ENCODE data around the gene ARHGEF19. TPM values are rescaled to one million over a fixed set of nuclear protein-coding genes. Genes with fewer than 3 reads are reported as not detected.

The ARHGEF19 gene
- total and polyA plus RNA-seq, 2 of the 13 experiments (the other 11 are each of a cell fraction or from before 2014, with no cell fraction given) = 1.7 to 1.8 TPM

DNA sequence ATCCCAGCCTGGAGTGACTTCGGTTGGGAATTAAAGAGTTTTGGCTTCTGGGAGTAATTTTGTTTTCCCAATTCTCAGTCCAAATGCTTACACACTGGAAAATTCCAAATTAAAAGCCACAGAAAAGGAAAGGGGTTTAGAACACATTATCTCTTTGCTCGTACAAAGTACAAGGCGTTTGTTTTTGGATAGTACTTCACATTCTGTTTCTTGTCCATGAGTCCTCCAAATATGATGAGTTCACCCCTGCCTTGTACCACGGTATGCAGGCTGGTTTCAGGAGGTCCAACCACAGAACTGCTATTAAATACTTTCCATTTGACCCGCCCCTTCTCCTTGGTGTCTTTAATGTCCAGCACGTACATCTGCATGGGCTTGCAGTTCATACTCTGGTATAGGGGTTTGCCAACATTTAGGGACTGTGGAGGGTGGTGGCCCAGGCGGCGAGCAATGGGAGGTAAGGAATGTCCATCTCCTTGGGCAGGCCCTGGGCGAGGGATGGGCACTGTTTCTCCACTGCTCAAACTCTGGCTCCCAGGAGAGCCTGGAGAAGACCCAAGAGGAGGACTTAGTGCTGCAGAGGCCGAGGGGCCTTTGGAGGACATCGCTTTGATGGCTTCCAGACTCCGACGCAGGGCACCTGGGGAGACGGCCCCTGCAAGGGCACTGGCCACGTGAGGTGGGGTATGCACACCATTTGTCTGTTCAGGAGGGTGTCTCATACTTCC lies 38.2 kb upstream of the ARHGEF19 start (continued):
- TF ChIP-seq, protein P1, sequence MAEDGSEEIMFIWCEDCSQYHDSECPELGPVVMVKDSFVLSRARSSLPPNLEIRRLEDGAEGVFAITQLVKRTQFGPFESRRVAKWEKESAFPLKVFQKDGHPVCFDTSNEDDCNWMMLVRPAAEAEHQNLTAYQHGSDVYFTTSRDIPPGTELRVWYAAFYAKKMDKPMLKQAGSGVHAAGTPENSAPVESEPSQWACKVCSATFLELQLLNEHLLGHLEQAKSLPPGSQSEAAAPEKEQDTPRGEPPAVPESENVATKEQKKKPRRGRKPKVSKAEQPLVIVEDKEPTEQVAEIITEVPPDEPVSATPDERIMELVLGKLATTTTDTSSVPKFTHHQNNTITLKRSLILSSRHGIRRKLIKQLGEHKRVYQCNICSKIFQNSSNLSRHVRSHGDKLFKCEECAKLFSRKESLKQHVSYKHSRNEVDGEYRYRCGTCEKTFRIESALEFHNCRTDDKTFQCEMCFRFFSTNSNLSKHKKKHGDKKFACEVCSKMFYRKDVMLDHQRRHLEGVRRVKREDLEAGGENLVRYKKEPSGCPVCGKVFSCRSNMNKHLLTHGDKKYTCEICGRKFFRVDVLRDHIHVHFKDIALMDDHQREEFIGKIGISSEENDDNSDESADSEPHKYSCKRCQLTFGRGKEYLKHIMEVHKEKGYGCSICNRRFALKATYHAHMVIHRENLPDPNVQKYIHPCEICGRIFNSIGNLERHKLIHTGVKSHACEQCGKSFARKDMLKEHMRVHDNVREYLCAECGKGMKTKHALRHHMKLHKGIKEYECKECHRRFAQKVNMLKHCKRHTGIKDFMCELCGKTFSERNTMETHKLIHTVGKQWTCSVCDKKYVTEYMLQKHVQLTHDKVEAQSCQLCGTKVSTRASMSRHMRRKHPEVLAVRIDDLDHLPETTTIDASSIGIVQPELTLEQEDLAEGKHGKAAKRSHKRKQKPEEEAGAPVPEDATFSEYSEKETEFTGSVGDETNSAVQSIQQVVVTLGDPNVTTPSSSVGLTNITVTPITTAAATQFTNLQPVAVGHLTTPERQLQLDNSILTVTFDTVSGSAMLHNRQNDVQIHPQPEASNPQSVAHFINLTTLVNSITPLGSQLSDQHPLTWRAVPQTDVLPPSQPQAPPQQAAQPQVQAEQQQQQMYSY (CRISPR knock-in tag; IDR thresholded peaks at IDR 0.05) = no peak
- TF ChIP-seq, protein P2, sequence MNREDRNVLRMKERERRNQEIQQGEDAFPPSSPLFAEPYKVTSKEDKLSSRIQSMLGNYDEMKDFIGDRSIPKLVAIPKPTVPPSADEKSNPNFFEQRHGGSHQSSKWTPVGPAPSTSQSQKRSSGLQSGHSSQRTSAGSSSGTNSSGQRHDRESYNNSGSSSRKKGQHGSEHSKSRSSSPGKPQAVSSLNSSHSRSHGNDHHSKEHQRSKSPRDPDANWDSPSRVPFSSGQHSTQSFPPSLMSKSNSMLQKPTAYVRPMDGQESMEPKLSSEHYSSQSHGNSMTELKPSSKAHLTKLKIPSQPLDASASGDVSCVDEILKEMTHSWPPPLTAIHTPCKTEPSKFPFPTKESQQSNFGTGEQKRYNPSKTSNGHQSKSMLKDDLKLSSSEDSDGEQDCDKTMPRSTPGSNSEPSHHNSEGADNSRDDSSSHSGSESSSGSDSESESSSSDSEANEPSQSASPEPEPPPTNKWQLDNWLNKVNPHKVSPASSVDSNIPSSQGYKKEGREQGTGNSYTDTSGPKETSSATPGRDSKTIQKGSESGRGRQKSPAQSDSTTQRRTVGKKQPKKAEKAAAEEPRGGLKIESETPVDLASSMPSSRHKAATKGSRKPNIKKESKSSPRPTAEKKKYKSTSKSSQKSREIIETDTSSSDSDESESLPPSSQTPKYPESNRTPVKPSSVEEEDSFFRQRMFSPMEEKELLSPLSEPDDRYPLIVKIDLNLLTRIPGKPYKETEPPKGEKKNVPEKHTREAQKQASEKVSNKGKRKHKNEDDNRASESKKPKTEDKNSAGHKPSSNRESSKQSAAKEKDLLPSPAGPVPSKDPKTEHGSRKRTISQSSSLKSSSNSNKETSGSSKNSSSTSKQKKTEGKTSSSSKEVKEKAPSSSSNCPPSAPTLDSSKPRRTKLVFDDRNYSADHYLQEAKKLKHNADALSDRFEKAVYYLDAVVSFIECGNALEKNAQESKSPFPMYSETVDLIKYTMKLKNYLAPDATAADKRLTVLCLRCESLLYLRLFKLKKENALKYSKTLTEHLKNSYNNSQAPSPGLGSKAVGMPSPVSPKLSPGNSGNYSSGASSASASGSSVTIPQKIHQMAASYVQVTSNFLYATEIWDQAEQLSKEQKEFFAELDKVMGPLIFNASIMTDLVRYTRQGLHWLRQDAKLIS (CRISPR knock-in tag; IDR thresholded peaks at IDR 0.05) = no peak
- TF ChIP-seq TCF7L2 (IDR thresholded peaks at IDR 0.05; ENCODE audit: low read depth, low read length) (no peak), PRPF4 (IDR thresholded peaks at IDR 0.05; ENCODE audit: low read depth, low read length, poor library complexity, severe bottlenecking) (no peak), ZEB1 (IDR thresholded peaks at IDR 0.05; ENCODE audit: insufficient replicate concordance, low read depth) (no peak), GABPA (IDR thresholded peaks at IDR 0.05; ENCODE audit: low read depth, low read length) (no peak), GABPA (CRISPR knock-in tag; IDR thresholded peaks at IDR 0.05; ENCODE audit: low read depth) (no peak), NFIB (CRISPR knock-in tag; IDR thresholded peaks at IDR 0.05; ENCODE audit: borderline replicate concordance) (no peak), MYNN (CRISPR knock-in tag; IDR thresholded peaks at IDR 0.05; ENCODE audit: low read depth) (no peak), MYC (CRISPR knock-in tag; IDR thresholded peaks at IDR 0.05; ENCODE audit: borderline replicate concordance) (no peak), POGZ (CRISPR knock-in tag; IDR thresholded peaks at IDR 0.05) (no peak), KLF12 (CRISPR knock-in tag; IDR thresholded peaks at IDR 0.05; ENCODE audit: borderline replicate concordance) (no peak), ATRX (CRISPR knock-in tag; IDR thresholded peaks at IDR 0.05; ENCODE audit: borderline replicate concordance) (no peak), NFATC3 (CRISPR knock-in tag; IDR thresholded peaks at IDR 0.05) (no peak), ZNF33A (CRISPR knock-in tag; IDR thresholded peaks at IDR 0.05; ENCODE audit: borderline replicate concordance) (no peak), TBL1XR1 (IDR thresholded peaks at IDR 0.05; ENCODE audit: borderline replicate concordance, low read length, partially characterized antibody) (no peak), PCBP1 (IDR thresholded peaks at IDR 0.05; ENCODE audit: borderline replicate concordance, low read depth, low read length) (no peak), ZNF430 (CRISPR knock-in tag; IDR thresholded peaks at IDR 0.05) (no peak)

Measured in HepG2 (cell line).